NCI-H524 treated with DMSO at 0.1 percent for 48 hours (cell line): ENCODE results near the gene SYNRG.
"Not testable (repeated sequence)": the region's sequence is repeated elsewhere in the genome, so short reads cannot be mapped to it uniquely, and the experiment has no call there.

Source experiments
- DNase-seq: peaks from one replicate; lab custom pipeline; 2025; lab: John Stamatoyannopoulos, UW

SYNRG gene

GRCh38 chr17:37609170-37610040, at the start of gene SYNRG:
Gene SYNRG, minus strand, starts transcription at chr17:37609418. Its CDS starts 63 bp downstream, at chr17:37609355.
- peak; percentile 89 for DNase-seq

- no peak for DNase-seq
Observed at GRCh38 chr17:37657202-37657601, 48.0 kb upstream of the SYNRG start.

GRCh38 chr17:37651849-37652248, 42.6 kb upstream of the SYNRG start:
- DNase-seq: no peak

GRCh38 chr17:37650419-37651003, 41.3 kb upstream of the SYNRG start:
- DNase-seq: no peak

- DNase-seq: no peak
Observed at GRCh38 chr17:37648555-37648954, 39.3 kb upstream of the SYNRG start.

GRCh38 chr17:37647856-37648255, 38.6 kb upstream of the SYNRG start:
- DNase-seq: no peak

- no peak for DNase-seq
Observed at GRCh38 chr17:37643869-37644268, 34.7 kb upstream of the SYNRG start.

- DNase-seq: peak; percentile 74
Observed at GRCh38 chr17:37643118-37643766, 34.0 kb upstream of the SYNRG start, which contains the start of gene DDX52. Gene DDX52, minus strand, starts transcription at chr17:37643446. Its CDS starts 26 bp downstream, at chr17:37643420.

- DNase-seq: no peak
Observed at GRCh38 chr17:37642681-37643080, 33.5 kb upstream of the SYNRG start.

GRCh38 chr17:37640015-37640414, 30.8 kb upstream of the SYNRG start:
- DNase-seq: no peak

- no peak for DNase-seq
Observed at GRCh38 chr17:37637956-37638355, 28.7 kb upstream of the SYNRG start.

- not testable (repeated sequence) for DNase-seq
Observed at GRCh38 chr17:37616430-37616829, 7.2 kb upstream of the SYNRG start.

- DNase-seq: no peak
Observed at GRCh38 chr17:37614823-37615222, 5.6 kb upstream of the SYNRG start.

- no peak for DNase-seq
Observed at GRCh38 chr17:37614391-37614790, 5.2 kb upstream of the SYNRG start.

- no peak for DNase-seq
Observed at GRCh38 chr17:37610971-37611370, 1.8 kb upstream of the SYNRG start.

GRCh38 chr17:37610041-37610420, 813 bp upstream of the SYNRG start:
- DNase-seq: not testable (repeated sequence)

GRCh38 chr17:37608351-37609169, 658 bp downstream of the SYNRG start:
- DNase-seq: no peak

GRCh38 chr17:37607637-37608331, 1.4 kb downstream of the SYNRG start:
- DNase-seq: no peak

GRCh38 chr17:37605813-37606505, 3.3 kb downstream of the SYNRG start:
- no peak for DNase-seq

- DNase-seq: no peak
Observed at GRCh38 chr17:37605081-37605480, 4.1 kb downstream of the SYNRG start.

GRCh38 chr17:37604556-37604955, 4.7 kb downstream of the SYNRG start:
- no peak for DNase-seq
